Kidney epithelial cell (primary cell): ENCODE data around the gene ARMC3. TPM values are rescaled to one million over a fixed set of nuclear protein-coding genes. Genes with fewer than 3 reads are reported as not detected.
"Not testable (repeated sequence)": the region's sequence is repeated elsewhere in the genome, so short reads cannot be mapped to it uniquely, and the experiment has no call there.

Experiments used
- DNase-seq: peaks from one replicate; pipeline ENCODE4 v3.0.0-alpha.2; 2010; ENCODE audit warnings: low read depth
- H3K27me3 ChIP-seq: 2 replicates; pipeline ENCODE4 v1.6.0; 2011; ENCODE audit warnings: low read length; ENCODE audit not compliant: control insufficient read depth, insufficient read depth
- H3K36me3 ChIP-seq: 2 replicates; pipeline ENCODE4 v1.5.1; 2011; ENCODE audit warnings: low read length; ENCODE audit not compliant: control insufficient read depth, insufficient read depth
- H3K4me3 ChIP-seq: 2 replicates; pipeline ENCODE4 v1.5.1; 2011; ENCODE audit warnings: low read depth, mild to moderate bottlenecking, control low read depth, low read length
- total RNA-seq: library from RNA; depleted of rRNA; stranded (reverse); fragments of >200 nt; gene quantifications from 2 replicates; pipeline ENCODE4 v1.2.3, GENCODE V29; 2015
- TF ChIP-seq, protein P1 (sequence below): IDR thresholded peaks from 2 replicates; pipeline ENCODE4 v1.5.1; 2011; ENCODE audit warnings: mild to moderate bottlenecking, moderate library complexity, low read length, control low read depth, inconsistent platforms; ENCODE audit not compliant: insufficient read depth, poor library complexity, severe bottlenecking

Gene ARMC3
- total RNA-seq, 1 donor from 2014 or later = 1.6 TPM

DNA sequence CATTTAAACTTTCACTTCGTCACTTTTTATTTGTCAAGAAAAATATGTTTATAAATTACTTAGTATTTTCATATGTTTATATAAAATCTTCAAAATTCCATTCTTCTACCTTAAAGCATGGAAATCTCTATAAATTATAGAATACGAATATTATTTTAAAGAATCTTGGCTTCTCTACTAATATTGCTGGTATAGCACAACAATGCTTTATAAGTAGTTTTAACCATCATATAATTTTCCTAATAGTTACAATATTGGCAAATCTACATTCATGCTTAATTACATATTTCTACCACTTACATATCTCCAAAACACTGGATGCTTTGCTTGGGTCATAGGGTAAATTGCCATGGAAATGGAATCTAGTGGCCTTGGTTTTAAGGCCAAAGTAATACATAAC, 21.1 kb upstream of the ARMC3 start:
- TF ChIP-seq, protein P1, sequence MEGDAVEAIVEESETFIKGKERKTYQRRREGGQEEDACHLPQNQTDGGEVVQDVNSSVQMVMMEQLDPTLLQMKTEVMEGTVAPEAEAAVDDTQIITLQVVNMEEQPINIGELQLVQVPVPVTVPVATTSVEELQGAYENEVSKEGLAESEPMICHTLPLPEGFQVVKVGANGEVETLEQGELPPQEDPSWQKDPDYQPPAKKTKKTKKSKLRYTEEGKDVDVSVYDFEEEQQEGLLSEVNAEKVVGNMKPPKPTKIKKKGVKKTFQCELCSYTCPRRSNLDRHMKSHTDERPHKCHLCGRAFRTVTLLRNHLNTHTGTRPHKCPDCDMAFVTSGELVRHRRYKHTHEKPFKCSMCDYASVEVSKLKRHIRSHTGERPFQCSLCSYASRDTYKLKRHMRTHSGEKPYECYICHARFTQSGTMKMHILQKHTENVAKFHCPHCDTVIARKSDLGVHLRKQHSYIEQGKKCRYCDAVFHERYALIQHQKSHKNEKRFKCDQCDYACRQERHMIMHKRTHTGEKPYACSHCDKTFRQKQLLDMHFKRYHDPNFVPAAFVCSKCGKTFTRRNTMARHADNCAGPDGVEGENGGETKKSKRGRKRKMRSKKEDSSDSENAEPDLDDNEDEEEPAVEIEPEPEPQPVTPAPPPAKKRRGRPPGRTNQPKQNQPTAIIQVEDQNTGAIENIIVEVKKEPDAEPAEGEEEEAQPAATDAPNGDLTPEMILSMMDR = no peak
- no peak overlapping the region for H3K4me3 ChIP-seq
- no peak for DNase-seq
- no peaks in the 10 kb centered on the region for H3K36me3 ChIP-seq
- no peaks in the 10 kb centered on the region for H3K27me3 ChIP-seq

DNA sequence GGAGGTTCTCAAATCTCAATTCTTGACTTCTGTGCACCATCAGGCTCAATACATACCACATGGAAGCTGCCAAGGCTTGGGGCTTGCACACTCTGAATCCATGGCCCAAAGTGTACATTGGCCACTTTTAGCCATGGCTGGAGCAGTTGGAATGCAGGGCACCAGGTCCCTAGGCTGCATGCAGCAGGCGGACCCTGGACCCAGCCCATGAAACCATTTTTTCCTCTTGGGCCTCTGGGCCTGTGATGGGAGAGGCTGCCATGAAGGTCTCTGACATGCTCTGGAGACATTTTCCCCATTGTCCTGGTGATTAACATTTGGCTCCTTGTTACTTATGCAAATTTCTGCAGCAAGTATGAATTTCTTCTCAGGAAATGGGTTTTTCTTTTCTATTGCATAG, 19.0 kb upstream of the ARMC3 start:
- Histone ChIP-seq H3K27me3 (no peaks in the 10 kb centered on the region), H3K4me3 (no peak overlapping the region), H3K36me3 (no peaks in the 10 kb centered on the region)
- TF ChIP-seq, protein P1 = no peak
- DNase-seq = no peak

DNA sequence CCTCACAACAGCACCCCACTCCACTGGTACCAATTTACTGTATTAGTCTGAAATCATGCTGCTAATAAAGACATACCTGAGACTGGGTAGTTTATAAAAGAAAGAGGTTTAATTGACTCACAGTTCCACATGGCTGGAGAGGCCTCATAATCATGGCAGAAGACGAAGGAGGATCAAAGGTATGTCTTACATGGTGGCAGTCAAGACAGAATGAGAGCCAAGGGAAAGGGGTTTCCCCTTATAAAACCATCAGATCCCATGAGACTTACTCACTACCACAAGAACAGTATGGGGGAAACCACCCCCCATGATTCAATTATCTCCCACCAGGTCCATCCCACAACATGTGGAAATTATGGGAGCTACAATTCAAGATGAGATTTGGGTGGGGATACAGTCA, 18.2 kb upstream of the ARMC3 start:
- not testable (repeated sequence) for H3K4me3 ChIP-seq, H3K36me3 ChIP-seq, DNase-seq, H3K27me3 ChIP-seq

DNA sequence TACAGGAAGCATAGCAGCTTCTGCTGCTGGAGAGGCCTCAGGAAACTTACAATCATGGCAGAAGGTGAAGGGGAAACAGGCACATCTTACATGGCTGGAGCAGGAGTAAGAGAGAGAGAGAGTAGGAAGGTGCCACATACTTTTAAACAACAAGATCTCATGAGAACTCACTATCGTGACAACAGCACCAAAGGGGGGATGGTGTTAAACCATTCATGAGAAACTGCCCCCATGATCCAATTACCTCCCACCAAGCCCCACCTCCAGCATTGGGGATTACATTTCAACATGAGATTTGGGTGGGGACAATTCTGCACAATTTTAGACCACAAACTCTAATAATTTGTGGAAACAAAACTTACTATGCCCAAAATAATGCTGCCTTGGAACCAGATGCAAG, 16.8 kb upstream of the ARMC3 start:
- DNase-seq = no peak
- no peaks in the 10 kb centered on the region for H3K27me3 ChIP-seq
- TF ChIP-seq, protein P1 = no peak
- no peak overlapping the region for H3K4me3 ChIP-seq
- H3K36me3 ChIP-seq = no peaks in the 10 kb centered on the region

DNA sequence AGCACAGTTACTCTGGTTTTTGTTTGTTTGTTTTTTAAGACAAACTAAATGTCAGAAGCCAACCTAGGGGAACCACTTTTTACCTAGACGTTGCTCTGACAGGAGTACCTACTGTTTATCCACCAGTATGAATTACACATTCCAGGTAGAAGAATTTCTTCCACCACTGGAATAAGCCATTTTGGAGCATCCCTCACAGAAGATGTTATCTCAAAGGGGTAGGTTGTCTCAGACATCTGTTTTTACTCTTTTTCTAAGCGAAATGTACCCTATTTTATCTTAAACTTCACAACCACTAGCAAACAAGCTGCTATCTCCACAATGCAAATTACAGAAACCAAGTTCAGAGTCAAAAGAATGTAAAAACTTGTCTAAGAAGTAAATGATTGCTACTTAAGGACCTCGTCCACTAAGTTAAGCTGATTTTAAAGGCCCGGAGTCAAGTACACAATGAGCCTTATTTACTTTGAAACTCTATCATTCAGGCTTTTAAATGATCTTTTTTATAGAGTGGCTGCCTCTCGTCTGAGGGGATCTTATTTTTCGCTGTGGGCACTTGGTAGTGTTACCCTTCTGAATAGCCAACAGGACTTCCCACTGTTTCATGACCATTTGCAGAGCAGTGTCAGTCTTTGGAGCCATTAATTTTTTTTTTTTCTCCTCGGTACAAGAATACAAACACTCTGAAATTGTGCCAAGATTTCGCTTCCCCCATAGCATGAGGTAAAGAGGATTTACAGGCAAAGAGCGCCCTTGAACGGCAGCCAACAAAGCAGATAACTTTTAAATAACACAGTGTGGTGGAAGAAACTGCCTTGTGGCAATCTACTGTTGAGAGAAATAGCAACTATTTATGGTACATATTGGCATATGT, 15.7 kb upstream of the ARMC3 start:
- no peak for DNase-seq
- TF ChIP-seq, protein P1 = no peak

DNA sequence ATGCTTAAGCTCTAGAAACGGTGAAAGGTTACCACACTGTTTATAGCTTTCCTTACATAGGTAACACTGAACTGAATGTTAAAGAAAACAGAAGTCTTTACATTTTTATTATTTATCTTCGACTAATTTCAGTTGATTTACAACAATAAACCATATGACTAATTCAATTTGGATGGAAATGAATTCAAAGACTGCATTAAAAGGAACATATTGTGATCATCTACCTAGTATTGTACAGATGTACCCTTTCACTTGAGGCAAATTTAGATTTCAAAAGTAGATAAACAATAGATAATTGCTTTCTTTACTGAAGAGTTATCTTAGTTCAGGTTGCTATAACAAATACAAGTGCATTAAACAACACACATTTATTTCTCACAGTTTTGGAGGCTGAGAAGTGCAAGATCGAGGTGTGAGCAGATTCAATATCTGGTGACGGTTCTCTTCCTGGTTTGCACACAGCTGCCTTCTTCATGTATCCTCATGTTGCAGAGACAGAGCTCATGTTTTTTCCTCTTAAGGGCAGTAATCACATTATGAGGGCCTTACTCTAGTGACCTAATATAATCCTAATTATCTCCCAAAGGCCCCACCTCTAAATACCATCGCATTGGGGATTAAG, 15.0 kb upstream of the ARMC3 start:
- TF ChIP-seq, protein P1 = no peak
- H3K4me3 ChIP-seq = no peak overlapping the region
- DNase-seq = no peak
- H3K36me3 ChIP-seq = no peaks in the 10 kb centered on the region
- H3K27me3 ChIP-seq = no peaks in the 10 kb centered on the region

More for the DNA sequence above, 15.7 kb upstream of the ARMC3 start:
- H3K36me3 ChIP-seq = no peaks in the 10 kb centered on the region
- H3K4me3 ChIP-seq = no peak overlapping the region
- no peaks in the 10 kb centered on the region for H3K27me3 ChIP-seq
